ENCODE results near the gene ASAP2.

ASAP2 gene

DNA sequence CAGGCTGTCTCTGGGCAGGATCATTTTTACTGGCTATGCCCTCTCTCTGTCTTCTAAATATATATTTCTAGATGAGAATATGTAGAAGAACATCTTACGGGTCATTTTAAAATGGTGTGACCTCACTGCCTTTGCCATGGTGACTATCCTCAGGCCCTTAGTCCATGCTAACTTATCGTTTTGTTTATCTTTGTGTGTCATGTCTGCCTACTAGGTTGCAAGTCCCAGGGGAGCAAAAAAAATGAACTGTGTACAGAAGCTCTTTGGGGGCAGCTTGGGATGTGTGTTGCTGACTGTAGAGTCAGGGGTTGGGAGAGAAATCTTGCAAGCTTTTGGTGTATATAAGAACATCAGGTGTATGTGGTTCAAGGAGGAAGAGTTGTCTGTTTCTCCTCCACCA is 227.9 kb downstream of the ASAP2 start:
- H4K20me1 ChIP-seq (ENCODE audit: insufficient read depth, low read length, poor library complexity, severe bottlenecking) = no peaks in the 10 kb centered on the region
- H3K36me3 ChIP-seq (ENCODE audit: insufficient read depth, low read length) = peaks cover 27% of the 10 kb centered on the region; the same call in 1 of the 2 replicates
- TF ChIP-seq EZH2phosphoT487 (IDR thresholded peaks at IDR 0.05; ENCODE audit: borderline replicate concordance) = no peak
- TF ChIP-seq, protein P1, sequence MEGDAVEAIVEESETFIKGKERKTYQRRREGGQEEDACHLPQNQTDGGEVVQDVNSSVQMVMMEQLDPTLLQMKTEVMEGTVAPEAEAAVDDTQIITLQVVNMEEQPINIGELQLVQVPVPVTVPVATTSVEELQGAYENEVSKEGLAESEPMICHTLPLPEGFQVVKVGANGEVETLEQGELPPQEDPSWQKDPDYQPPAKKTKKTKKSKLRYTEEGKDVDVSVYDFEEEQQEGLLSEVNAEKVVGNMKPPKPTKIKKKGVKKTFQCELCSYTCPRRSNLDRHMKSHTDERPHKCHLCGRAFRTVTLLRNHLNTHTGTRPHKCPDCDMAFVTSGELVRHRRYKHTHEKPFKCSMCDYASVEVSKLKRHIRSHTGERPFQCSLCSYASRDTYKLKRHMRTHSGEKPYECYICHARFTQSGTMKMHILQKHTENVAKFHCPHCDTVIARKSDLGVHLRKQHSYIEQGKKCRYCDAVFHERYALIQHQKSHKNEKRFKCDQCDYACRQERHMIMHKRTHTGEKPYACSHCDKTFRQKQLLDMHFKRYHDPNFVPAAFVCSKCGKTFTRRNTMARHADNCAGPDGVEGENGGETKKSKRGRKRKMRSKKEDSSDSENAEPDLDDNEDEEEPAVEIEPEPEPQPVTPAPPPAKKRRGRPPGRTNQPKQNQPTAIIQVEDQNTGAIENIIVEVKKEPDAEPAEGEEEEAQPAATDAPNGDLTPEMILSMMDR (conservative IDR thresholded peaks at IDR 0.05; ENCODE audit: low read length) = no peak
- no peaks in the 10 kb centered on the region for H3K4me1 ChIP-seq (ENCODE audit: insufficient read depth, low read length, poor library complexity, severe bottlenecking)
- H3K9me3 ChIP-seq (ENCODE audit: insufficient read depth, low read depth, low read length) = no peaks in the 10 kb centered on the region
- no peak overlapping the region for H2AFZ ChIP-seq (ENCODE audit: low read length)
- no peaks in the 10 kb centered on the region for H3K9me2 ChIP-seq (replicated peaks; ENCODE audit: low read depth, low read length)
- no peak overlapping the region for H3K4me3 ChIP-seq (ENCODE audit: low read length, poor library complexity, severe bottlenecking)
- H3K4me2 ChIP-seq (ENCODE audit: low read depth, low read length, poor library complexity, severe bottlenecking) = no peak overlapping the region
- no peaks in the 10 kb centered on the region for H3K79me2 ChIP-seq (ENCODE audit: insufficient read depth, low read length)
- H3K9ac ChIP-seq (ENCODE audit: low read depth, low read length, poor library complexity, severe bottlenecking) = no peak overlapping the region
- H3K27me3 ChIP-seq (ENCODE audit: insufficient read depth, low read length, poor library complexity, severe bottlenecking) = no peaks in the 10 kb centered on the region
- no peaks in the 10 kb centered on the region for H3F3A ChIP-seq (ENCODE audit: low read depth)

DNA sequence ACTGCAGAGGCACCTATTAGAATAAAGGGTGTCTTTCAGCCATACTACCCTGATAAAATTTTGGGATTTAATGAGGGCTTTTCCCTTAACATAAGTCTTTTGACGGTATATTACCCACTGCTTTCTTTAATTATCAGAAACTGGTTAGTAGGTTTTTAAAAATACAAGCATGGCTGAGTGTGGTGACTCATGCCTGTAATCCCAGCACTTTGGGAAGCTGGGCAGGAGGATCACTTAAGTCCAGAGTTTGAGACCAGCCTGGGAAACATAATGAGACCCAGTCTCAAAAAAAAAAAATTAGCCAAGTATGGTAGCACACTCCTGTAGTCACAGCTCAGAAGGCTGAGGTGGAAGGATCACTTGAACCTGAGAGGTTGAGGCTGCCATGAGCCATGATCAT is 232.9 kb downstream of the ASAP2 start:
- Histone ChIP-seq H3K36me3 (ENCODE audit: insufficient read depth, low read length) (peaks cover 33% of the 10 kb centered on the region; the same call in 1 of the 2 replicates), H3K9me3 (ENCODE audit: insufficient read depth, low read depth, low read length) (no peaks in the 10 kb centered on the region), H3K4me2 (ENCODE audit: low read depth, low read length, poor library complexity, severe bottlenecking) (no peak overlapping the region), H3K79me2 (ENCODE audit: insufficient read depth, low read length) (no peaks in the 10 kb centered on the region), H3K4me3 (ENCODE audit: low read length, poor library complexity, severe bottlenecking) (no peak overlapping the region), H4K20me1 (ENCODE audit: insufficient read depth, low read length, poor library complexity, severe bottlenecking) (no peaks in the 10 kb centered on the region), H2AFZ (ENCODE audit: low read length) (no peak overlapping the region), H3K4me1 (ENCODE audit: insufficient read depth, low read length, poor library complexity, severe bottlenecking) (no peaks in the 10 kb centered on the region), H3F3A (ENCODE audit: low read depth) (no peaks in the 10 kb centered on the region), H3K9ac (ENCODE audit: low read depth, low read length, poor library complexity, severe bottlenecking) (no peak overlapping the region), H3K9me2 (replicated peaks; ENCODE audit: low read depth, low read length) (no peaks in the 10 kb centered on the region), H3K27me3 (ENCODE audit: insufficient read depth, low read length, poor library complexity, severe bottlenecking) (no peaks in the 10 kb centered on the region)
- TF ChIP-seq, protein P1 (conservative IDR thresholded peaks at IDR 0.05; ENCODE audit: low read length) = no peak
- TF ChIP-seq EZH2phosphoT487 (IDR thresholded peaks at IDR 0.05; ENCODE audit: borderline replicate concordance) = no peak

DNA sequence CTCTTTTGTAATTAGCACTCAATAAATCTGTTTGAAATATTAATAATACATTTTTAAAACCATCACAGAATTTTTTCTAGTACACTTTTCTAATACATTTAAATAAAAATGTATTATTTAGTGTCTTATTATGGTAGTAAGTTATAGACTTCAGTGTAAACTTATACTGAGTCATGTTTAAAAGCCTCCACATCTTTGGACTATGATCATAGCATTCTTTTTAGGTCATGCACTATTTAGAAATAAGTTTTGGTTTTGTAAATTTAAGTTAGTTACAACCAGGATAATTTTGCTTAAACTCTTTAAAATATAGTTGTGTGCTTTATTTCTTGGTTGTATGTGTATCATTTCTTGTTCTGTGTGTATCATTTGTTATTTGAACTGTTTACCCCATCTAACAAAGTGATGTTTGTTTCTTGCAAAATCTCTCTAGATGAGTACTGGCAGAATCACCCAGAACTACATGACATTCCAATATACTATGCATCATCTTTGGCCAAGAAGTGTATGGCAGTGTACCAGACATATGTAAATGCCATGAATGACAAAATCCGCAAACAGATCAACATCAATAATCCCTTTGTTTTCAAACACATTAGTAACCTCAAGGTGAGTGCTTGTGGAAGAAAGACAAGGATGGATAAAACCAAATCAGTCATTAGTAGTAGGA is 233.6 kb downstream of the ASAP2 start:
- no peak overlapping the region for H3K4me3 ChIP-seq (ENCODE audit: low read length, poor library complexity, severe bottlenecking)
- no peaks in the 10 kb centered on the region for H3K27me3 ChIP-seq (ENCODE audit: insufficient read depth, low read length, poor library complexity, severe bottlenecking)
- no peak overlapping the region for H3K9ac ChIP-seq (ENCODE audit: low read depth, low read length, poor library complexity, severe bottlenecking)
- H4K20me1 ChIP-seq (ENCODE audit: insufficient read depth, low read length, poor library complexity, severe bottlenecking) = no peaks in the 10 kb centered on the region
- peaks cover 31% of the 10 kb centered on the region; the same call in 1 of the 2 replicates for H3K36me3 ChIP-seq (ENCODE audit: insufficient read depth, low read length)
- H3K79me2 ChIP-seq (ENCODE audit: insufficient read depth, low read length) = no peaks in the 10 kb centered on the region
- H3K4me1 ChIP-seq (ENCODE audit: insufficient read depth, low read length, poor library complexity, severe bottlenecking) = no peaks in the 10 kb centered on the region
- no peak overlapping the region for H2AFZ ChIP-seq (ENCODE audit: low read length)
- H3F3A ChIP-seq (ENCODE audit: low read depth) = no peaks in the 10 kb centered on the region
- no peak for TF ChIP-seq EZH2phosphoT487 (IDR thresholded peaks at IDR 0.05; ENCODE audit: borderline replicate concordance)
- TF ChIP-seq, protein P1 (conservative IDR thresholded peaks at IDR 0.05; ENCODE audit: low read length) = no peak
- H3K9me2 ChIP-seq (replicated peaks; ENCODE audit: low read depth, low read length) = no peaks in the 10 kb centered on the region
- no peaks in the 10 kb centered on the region for H3K9me3 ChIP-seq (ENCODE audit: insufficient read depth, low read depth, low read length)
- H3K4me2 ChIP-seq (ENCODE audit: low read depth, low read length, poor library complexity, severe bottlenecking) = no peak overlapping the region
